ENCODE results near the gene SEC14L1.
"Not testable (repeated sequence)": the region's sequence is repeated elsewhere in the genome, so short reads cannot be mapped to it uniquely, and the experiment has no call there.

Gene SEC14L1

GRCh38 chr17:77140878-77141767, at the start of gene SEC14L1:
Gene SEC14L1 (plus strand): TSS chr17:77140969. CDS start chr17:77143597, 2,628 bp downstream.
- no peak for DNase-seq (ENCODE audit: low read depth)

- DNase-seq (ENCODE audit: low read depth): no peak
Observed at GRCh38 chr17:77092025-77092424, 48.7 kb upstream of the SEC14L1 start.

GRCh38 chr17:77095461-77095860, 45.3 kb upstream of the SEC14L1 start:
- DNase-seq (ENCODE audit: low read depth): no peak

- DNase-seq (ENCODE audit: low read depth): no peak
Observed at GRCh38 chr17:77096570-77097214, 44.1 kb upstream of the SEC14L1 start.

- DNase-seq (ENCODE audit: low read depth): no peak
Observed at GRCh38 chr17:77097631-77098180, 43.1 kb upstream of the SEC14L1 start.

- DNase-seq (ENCODE audit: low read depth): no peak
Observed at GRCh38 chr17:77098884-77099545, 41.8 kb upstream of the SEC14L1 start.

- no peak for DNase-seq (ENCODE audit: low read depth)
Observed at GRCh38 chr17:77099997-77100396, 40.8 kb upstream of the SEC14L1 start.

- DNase-seq (ENCODE audit: low read depth): no peak
Observed at GRCh38 chr17:77101521-77102410, 39.0 kb upstream of the SEC14L1 start.

- not testable (repeated sequence) for DNase-seq (ENCODE audit: low read depth)
Observed at GRCh38 chr17:77102411-77103134, 38.2 kb upstream of the SEC14L1 start.

GRCh38 chr17:77105706-77106105, 35.1 kb upstream of the SEC14L1 start:
- no peak for DNase-seq (ENCODE audit: low read depth)

GRCh38 chr17:77106874-77107358, 33.9 kb upstream of the SEC14L1 start:
- no peak for DNase-seq (ENCODE audit: low read depth)

GRCh38 chr17:77107506-77108433, 33.0 kb upstream of the SEC14L1 start:
- DNase-seq (ENCODE audit: low read depth): peak; percentile 57

- no peak for DNase-seq (ENCODE audit: low read depth)
Observed at GRCh38 chr17:77109159-77109759, 31.5 kb upstream of the SEC14L1 start.

- DNase-seq (ENCODE audit: low read depth): no peak
Observed at GRCh38 chr17:77109764-77110359, 30.9 kb upstream of the SEC14L1 start.

GRCh38 chr17:77111165-77111933, 29.4 kb upstream of the SEC14L1 start:
- DNase-seq (ENCODE audit: low read depth): not testable (repeated sequence)

- DNase-seq (ENCODE audit: low read depth): no peak
Observed at GRCh38 chr17:77111934-77112296, 28.9 kb upstream of the SEC14L1 start.

GRCh38 chr17:77115510-77115909, 25.3 kb upstream of the SEC14L1 start:
- no peak for DNase-seq (ENCODE audit: low read depth)

- DNase-seq (ENCODE audit: low read depth): no peak
Observed at GRCh38 chr17:77115947-77116346, 24.8 kb upstream of the SEC14L1 start.
